Mesendoderm (in vitro differentiated cells): ENCODE results near the gene GSDMA.
A peak's percentile ranks its signal among the peaks of the same experiment; 100 is the strongest.

Source experiments
- DNase-seq: peaks from one replicate; pipeline ENCODE4 v3.0.0; 2013
- H2AK5ac ChIP-seq: 2 replicates; pipeline ENCODE4 v1.6.1; 2013; ENCODE audit warnings: low read length, inconsistent platforms
- H2BK120ac ChIP-seq: 2 replicates; pipeline ENCODE4 v1.6.1; 2013; ENCODE audit warnings: low read depth, mild to moderate bottlenecking, low read length, moderate library complexity, mixed read lengths
- H2BK15ac ChIP-seq: replicated peaks from 2 replicates; pipeline ENCODE4 v1.6.1; 2013; ENCODE audit warnings: low read depth, mild to moderate bottlenecking, moderate library complexity
- H2BK5ac ChIP-seq: 2 replicates; pipeline ENCODE4 v1.6.1; 2013; ENCODE audit warnings: low read length, inconsistent platforms
- H3K18ac ChIP-seq: 2 replicates; pipeline ENCODE4 v1.6.1; 2013; ENCODE audit warnings: mild to moderate bottlenecking, low read length, mixed read lengths
- H3K23ac ChIP-seq: one replicate; pipeline ENCODE4 v1.6.1; 2013; ENCODE audit warnings: low read length
- H3K27ac ChIP-seq: 2 replicates; pipeline ENCODE4 v1.5.1; 2013; ENCODE audit warnings: low read depth, mild to moderate bottlenecking, inconsistent platforms, low read length, moderate library complexity
- H3K27me3 ChIP-seq: 2 replicates; pipeline ENCODE4 v1.6.1; 2013; ENCODE audit warnings: low read length, control low read depth, mild to moderate bottlenecking, inconsistent platforms; ENCODE audit not compliant: insufficient read depth, poor library complexity
- H3K36me3 ChIP-seq: 2 replicates; pipeline ENCODE4 v1.6.1; 2013; ENCODE audit warnings: low read length, inconsistent platforms; ENCODE audit not compliant: control insufficient read depth, insufficient read depth
- H3K4ac ChIP-seq: one replicate; pipeline ENCODE4 v1.6.1; 2013; ENCODE audit warnings: low read depth, mild to moderate bottlenecking, low read length, moderate library complexity
- H3K4me1 ChIP-seq: 2 replicates; pipeline ENCODE4 v1.6.1; 2013; ENCODE audit warnings: low read depth, low read length, inconsistent platforms; ENCODE audit not compliant: control insufficient read depth
- H3K4me2 ChIP-seq: 2 replicates; pipeline ENCODE4 v1.6.1; 2013; ENCODE audit warnings: low read length
- H3K4me3 ChIP-seq: 2 replicates; pipeline ENCODE4 v1.5.1; 2013; ENCODE audit warnings: mild to moderate bottlenecking, low read length
- H3K56ac ChIP-seq: one replicate; pipeline ENCODE4 v1.6.1; 2013; ENCODE audit warnings: low read length
- H3K79me1 ChIP-seq: 2 replicates; pipeline ENCODE4 v1.6.1; 2013; ENCODE audit warnings: low read length, inconsistent platforms
- H3K79me2 ChIP-seq: 2 replicates; pipeline ENCODE4 v1.6.1; 2013; ENCODE audit warnings: mild to moderate bottlenecking, low read length; ENCODE audit not compliant: control insufficient read depth, insufficient read depth
- H3K9ac ChIP-seq: 2 replicates; pipeline ENCODE4 v1.6.1; 2013; ENCODE audit warnings: low read length, inconsistent platforms
- H4K5ac ChIP-seq: one replicate; pipeline ENCODE4 v1.6.1; 2013; ENCODE audit warnings: low read length
- H4K8ac ChIP-seq: one replicate; pipeline ENCODE4 v1.6.1; 2013; ENCODE audit warnings: low read depth, mild to moderate bottlenecking, control low read depth, low read length, moderate library complexity
- WGBS: extraction: QIAGEN DNeasy Blood & Tissue Kit; methylation state at CpG from one replicate; pipeline ENCODE4 v1.1.7; 2013; ENCODE audit warnings: low lambda C conversion rate, missing lambda C conversion rate; ENCODE audit not compliant: insufficient coverage; ENCODE audit errors: extremely low coverage; 5-methylcytosine and 5-hydroxymethylcytosine counted together

The GSDMA gene

GRCh38 chr17:39981766-39982375 is 19.1 kb downstream of the GSDMA start:
- no CpG with 5 or more reads among the region's 7 CpGs for WGBS
- no peak for DNase-seq

GRCh38 chr17:39988206-39988810 is 25.5 kb downstream of the GSDMA start:
- H3K79me2 ChIP-seq: peaks cover 2% of the 10 kb centered on the region
- no peak overlapping the region for H2BK5ac ChIP-seq
- no peak overlapping the region for H3K4me3 ChIP-seq
- H3K36me3 ChIP-seq: peaks cover 43% of the 10 kb centered on the region
- no peak overlapping the region for H4K5ac ChIP-seq
- no peak overlapping the region for H3K4ac ChIP-seq
- no peak overlapping the region for H2BK15ac ChIP-seq
- no peaks in the 10 kb centered on the region for H3K27me3 ChIP-seq
- no peaks in the 10 kb centered on the region for H3K4me1 ChIP-seq
- DNase-seq: no peak
- WGBS: no CpG with 5 or more reads among the region's 11 CpGs
- H3K79me1 ChIP-seq: peaks cover 4% of the 10 kb centered on the region
- H2AK5ac ChIP-seq: no peak overlapping the region
- no peak overlapping the region for H3K18ac ChIP-seq
- no peak overlapping the region for H3K9ac ChIP-seq
- no peak overlapping the region for H2BK120ac ChIP-seq
- H3K4me2 ChIP-seq: no peak overlapping the region
- H4K8ac ChIP-seq: no peak overlapping the region
- no peak overlapping the region for H3K56ac ChIP-seq
- no peak overlapping the region for H3K23ac ChIP-seq
- H3K27ac ChIP-seq: no peak overlapping the region

More at GRCh38 chr17:39981766-39982375, 19.1 kb downstream of the GSDMA start:
- H3K23ac ChIP-seq: no peak overlapping the region
- H3K18ac ChIP-seq: no peak overlapping the region
- peak overlapping the region; percentile 92 for H3K4me2 ChIP-seq
- no peak overlapping the region for H2BK5ac ChIP-seq
- no peak overlapping the region for H2BK15ac ChIP-seq
- H4K8ac ChIP-seq: no peak overlapping the region
- peaks cover 5% of the 10 kb centered on the region for H3K4me1 ChIP-seq
- H3K79me1 ChIP-seq: peaks cover 7% of the 10 kb centered on the region
- H2AK5ac ChIP-seq: no peak overlapping the region
- peaks cover 10% of the 10 kb centered on the region for H3K36me3 ChIP-seq
- H3K9ac ChIP-seq: peak overlapping the region; percentile 93
- H3K27ac ChIP-seq: no peak overlapping the region
- peak overlapping the region; percentile 97 for H3K56ac ChIP-seq
- no peak overlapping the region for H2BK120ac ChIP-seq
- H3K4me3 ChIP-seq: peak overlapping the region; percentile 93
- H3K79me2 ChIP-seq: peaks cover 15% of the 10 kb centered on the region
- no peak overlapping the region for H4K5ac ChIP-seq
- H3K4ac ChIP-seq: no peak overlapping the region
- H3K27me3 ChIP-seq: no peaks in the 10 kb centered on the region

GRCh38 chr17:39994448-39994847 is 31.6 kb downstream of the GSDMA start:
- H3K79me2 ChIP-seq: no peaks in the 10 kb centered on the region
- no peak overlapping the region for H2BK15ac ChIP-seq
- no peak overlapping the region for H3K56ac ChIP-seq
- no peak overlapping the region for H2AK5ac ChIP-seq
- H4K5ac ChIP-seq: no peak overlapping the region
- no peak overlapping the region for H3K4ac ChIP-seq
- H4K8ac ChIP-seq: no peak overlapping the region
- H3K4me3 ChIP-seq: no peak overlapping the region
- WGBS: no CpG with 5 or more reads among the region's 11 CpGs
- no peaks in the 10 kb centered on the region for H3K79me1 ChIP-seq
- H3K18ac ChIP-seq: no peak overlapping the region
- no peak overlapping the region for H3K27ac ChIP-seq
- no peaks in the 10 kb centered on the region for H3K4me1 ChIP-seq
- no peak overlapping the region for H2BK120ac ChIP-seq
- H3K27me3 ChIP-seq: no peaks in the 10 kb centered on the region
- H2BK5ac ChIP-seq: no peak overlapping the region
- no peak overlapping the region for H3K23ac ChIP-seq
- H3K9ac ChIP-seq: no peak overlapping the region
- DNase-seq: no peak
- peaks cover 24% of the 10 kb centered on the region for H3K36me3 ChIP-seq
- H3K4me2 ChIP-seq: no peak overlapping the region

- no peaks in the 10 kb centered on the region for H3K79me1 ChIP-seq
- no CpG with 5 or more reads among the region's 6 CpGs for WGBS
- no peaks in the 10 kb centered on the region for H3K79me2 ChIP-seq
- H3K4ac ChIP-seq: no peak overlapping the region
- peaks cover 19% of the 10 kb centered on the region for H3K36me3 ChIP-seq
- H3K56ac ChIP-seq: no peak overlapping the region
- no peak overlapping the region for H2BK120ac ChIP-seq
- no peak overlapping the region for H3K18ac ChIP-seq
- H3K4me2 ChIP-seq: no peak overlapping the region
- no peak overlapping the region for H4K8ac ChIP-seq
- H3K4me3 ChIP-seq: no peak overlapping the region
- no peak overlapping the region for H2AK5ac ChIP-seq
- H4K5ac ChIP-seq: no peak overlapping the region
- no peak overlapping the region for H2BK15ac ChIP-seq
- H3K27me3 ChIP-seq: no peaks in the 10 kb centered on the region
- no peak overlapping the region for H3K9ac ChIP-seq
- H3K27ac ChIP-seq: no peak overlapping the region
- DNase-seq: no peak
- no peak overlapping the region for H3K23ac ChIP-seq
- H3K4me1 ChIP-seq: no peaks in the 10 kb centered on the region
- H2BK5ac ChIP-seq: no peak overlapping the region
Observed at GRCh38 chr17:39995438-39995837, 32.6 kb downstream of the GSDMA start.

- no peak overlapping the region for H3K23ac ChIP-seq
- peaks cover 16% of the 10 kb centered on the region for H3K36me3 ChIP-seq
- H3K18ac ChIP-seq: no peak overlapping the region
- no peak for DNase-seq
- H2BK120ac ChIP-seq: no peak overlapping the region
- no peaks in the 10 kb centered on the region for H3K27me3 ChIP-seq
- H3K9ac ChIP-seq: no peak overlapping the region
- H2AK5ac ChIP-seq: no peak overlapping the region
- H2BK15ac ChIP-seq: no peak overlapping the region
- no peak overlapping the region for H3K4me2 ChIP-seq
- no peak overlapping the region for H4K5ac ChIP-seq
- H2BK5ac ChIP-seq: no peak overlapping the region
- H3K4me3 ChIP-seq: no peak overlapping the region
- no peak overlapping the region for H4K8ac ChIP-seq
- no peaks in the 10 kb centered on the region for H3K79me1 ChIP-seq
- H3K27ac ChIP-seq: no peak overlapping the region
- H3K4me1 ChIP-seq: no peaks in the 10 kb centered on the region
- no peaks in the 10 kb centered on the region for H3K79me2 ChIP-seq
- no peak overlapping the region for H3K4ac ChIP-seq
- WGBS: no CpG with 5 or more reads among the region's 8 CpGs
- no peak overlapping the region for H3K56ac ChIP-seq
Observed at GRCh38 chr17:39996162-39996561, 33.4 kb downstream of the GSDMA start.

DNA sequence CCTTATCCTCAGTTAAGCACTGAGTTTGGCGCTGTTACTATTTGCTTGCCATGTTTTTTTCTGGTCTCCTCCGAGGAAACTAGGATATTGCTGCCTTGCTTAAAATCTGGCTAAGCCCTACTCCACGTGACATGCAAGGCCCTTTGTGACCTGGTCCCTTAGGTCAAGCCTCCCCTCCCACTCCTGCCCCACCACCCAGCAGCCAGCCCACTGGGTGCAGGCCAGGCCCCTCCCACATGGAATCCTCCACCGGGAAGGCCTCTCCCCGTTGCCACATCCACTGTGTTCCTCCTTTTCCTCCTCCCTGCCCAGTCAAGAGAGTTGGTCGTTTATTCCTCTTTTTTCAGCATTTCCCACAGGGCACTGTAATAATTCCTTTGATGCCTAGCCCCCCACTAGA is 34.0 kb downstream of the GSDMA start:
- H3K4ac ChIP-seq: no peak overlapping the region
- H3K36me3 ChIP-seq: peaks cover 12% of the 10 kb centered on the region
- no peak overlapping the region for H2BK120ac ChIP-seq
- no peaks in the 10 kb centered on the region for H3K27me3 ChIP-seq
- no peak overlapping the region for H3K4me3 ChIP-seq
- no peak overlapping the region for H3K27ac ChIP-seq
- no peak overlapping the region for H2BK5ac ChIP-seq
- no peak overlapping the region for H4K5ac ChIP-seq
- H3K79me2 ChIP-seq: no peaks in the 10 kb centered on the region
- no peak overlapping the region for H2BK15ac ChIP-seq
- no peak overlapping the region for H3K4me2 ChIP-seq
- no peak overlapping the region for H3K18ac ChIP-seq
- H4K8ac ChIP-seq: no peak overlapping the region
- no peak overlapping the region for H2AK5ac ChIP-seq
- H3K4me1 ChIP-seq: no peaks in the 10 kb centered on the region
- no peak for DNase-seq
- no peaks in the 10 kb centered on the region for H3K79me1 ChIP-seq
- no peak overlapping the region for H3K56ac ChIP-seq
- H3K23ac ChIP-seq: no peak overlapping the region
- no CpG with 5 or more reads among the region's 6 CpGs for WGBS
- no peak overlapping the region for H3K9ac ChIP-seq
